ENCODE results near the gene GCNT1. TPM values are rescaled to one million over a fixed set of nuclear protein-coding genes. Genes with fewer than 3 reads are reported as not detected.

GCNT1 gene
- total and polyA plus RNA-seq, 10 donors = 2.5 to 54.5 (median 26.4) TPM

- DNase-seq = no peak
- WGBS, 5 donors = 48 to 92% (median 61%) methylated on average over 1 to 2 of the region's 2 CpGs
- H3K27me3 ChIP-seq (replicated peaks in 1 of 7) = no peaks in the 10 kb centered on the region
- TF ChIP-seq CTCF (IDR thresholded peaks at IDR 0.05 in 8 of 11, conservative IDR thresholded peaks at IDR 0.05 in 3 of 11) = no peak
- no peak for TF ChIP-seq POLR2A (IDR thresholded peaks at IDR 0.05)
- TF ChIP-seq POLR2AphosphoS5 (IDR thresholded peaks at IDR 0.05) = no peak
- H3K4me1 ChIP-seq = no peaks in the 10 kb centered on the region
- H3K36me3 ChIP-seq = no peaks in the 10 kb centered on the region
- H3K4me3 ChIP-seq = no peak overlapping the region
- no peak overlapping the region for H3K27ac ChIP-seq
- intact Hi-C loops (cut with DNase I; ENCODE audit: low total_unique reads) = no loop called here
- H3K9me3 ChIP-seq = no peaks in the 10 kb centered on the region
Observed at GRCh38 chr9:76423216-76424177, 35.5 kb upstream of the GCNT1 start.

GRCh38 chr9:76424491-76424890, 34.5 kb upstream of the GCNT1 start:
- H3K4me1 ChIP-seq = no peaks in the 10 kb centered on the region
- no peak for DNase-seq
- intact Hi-C loops (cut with DNase I; ENCODE audit: low total_unique reads) = no loop called here
- no peak for TF ChIP-seq POLR2AphosphoS5 (IDR thresholded peaks at IDR 0.05)
- no peak for TF ChIP-seq POLR2A (IDR thresholded peaks at IDR 0.05)
- no peak for TF ChIP-seq CTCF (IDR thresholded peaks at IDR 0.05 in 8 of 11, conservative IDR thresholded peaks at IDR 0.05 in 3 of 11)
- WGBS, 5 donors = 77 to 89% (median 88%) methylated on average over 4 of the region's 4 CpGs
- H3K9me3 ChIP-seq = no peaks in the 10 kb centered on the region
- no peak overlapping the region for H3K27ac ChIP-seq
- H3K36me3 ChIP-seq = no peaks in the 10 kb centered on the region
- no peak overlapping the region for H3K4me3 ChIP-seq
- no peaks in the 10 kb centered on the region for H3K27me3 ChIP-seq (replicated peaks in 1 of 7)

- no peak for TF ChIP-seq CTCF (IDR thresholded peaks at IDR 0.05 in 8 of 11, conservative IDR thresholded peaks at IDR 0.05 in 3 of 11)
- TF ChIP-seq POLR2AphosphoS5 (IDR thresholded peaks at IDR 0.05) = no peak
- no peak for TF ChIP-seq POLR2A (IDR thresholded peaks at IDR 0.05)
- intact Hi-C loops (cut with DNase I; ENCODE audit: low total_unique reads) = no loop called here
- Histone ChIP-seq H3K27ac (no peak overlapping the region), H3K4me3 (no peak overlapping the region), H3K9me3 (no peaks in the 10 kb centered on the region), H3K27me3 (replicated peaks in 1 of 7) (no peaks in the 10 kb centered on the region), H3K4me1 (no peaks in the 10 kb centered on the region), H3K36me3 (no peaks in the 10 kb centered on the region)
- no peak for DNase-seq
- WGBS, 5 donors = 86 to 93% (median 88%) methylated on average over 8 of the region's 8 CpGs
Observed at GRCh38 chr9:76425677-76426453, 33.1 kb upstream of the GCNT1 start.

All from spleen (tissue), 11 donors.